Measurements from ENCODE around the gene SERPINB2. TPM values are rescaled to one million over a fixed set of nuclear protein-coding genes. Genes with fewer than 3 reads are reported as not detected.

Gene SERPINB2
- total RNA-seq, 1 donor from 2014 or later, result not detected

DNA sequence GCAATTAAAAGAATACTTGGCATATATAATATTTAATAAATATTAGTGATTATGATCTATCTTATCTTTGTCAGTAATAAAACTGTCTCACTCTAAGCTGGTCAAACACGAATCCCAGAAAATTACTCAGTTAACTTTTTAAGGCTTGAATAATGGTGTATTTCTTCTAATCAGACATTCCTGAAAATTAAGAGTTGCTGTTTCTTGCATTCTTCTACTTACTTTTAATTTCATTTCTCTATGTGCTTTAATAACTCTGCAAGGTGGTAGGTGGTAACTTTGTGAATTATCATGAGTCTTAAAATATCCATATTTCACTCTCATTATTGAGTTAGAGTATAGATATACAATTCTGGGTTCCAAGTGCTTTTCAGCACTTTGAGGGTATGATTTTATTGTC, 17.2 kb downstream of the SERPINB2 start:
- H3K4me1 ChIP-seq, result no peaks in the 10 kb centered on the region
- TF ChIP-seq, protein P1, sequence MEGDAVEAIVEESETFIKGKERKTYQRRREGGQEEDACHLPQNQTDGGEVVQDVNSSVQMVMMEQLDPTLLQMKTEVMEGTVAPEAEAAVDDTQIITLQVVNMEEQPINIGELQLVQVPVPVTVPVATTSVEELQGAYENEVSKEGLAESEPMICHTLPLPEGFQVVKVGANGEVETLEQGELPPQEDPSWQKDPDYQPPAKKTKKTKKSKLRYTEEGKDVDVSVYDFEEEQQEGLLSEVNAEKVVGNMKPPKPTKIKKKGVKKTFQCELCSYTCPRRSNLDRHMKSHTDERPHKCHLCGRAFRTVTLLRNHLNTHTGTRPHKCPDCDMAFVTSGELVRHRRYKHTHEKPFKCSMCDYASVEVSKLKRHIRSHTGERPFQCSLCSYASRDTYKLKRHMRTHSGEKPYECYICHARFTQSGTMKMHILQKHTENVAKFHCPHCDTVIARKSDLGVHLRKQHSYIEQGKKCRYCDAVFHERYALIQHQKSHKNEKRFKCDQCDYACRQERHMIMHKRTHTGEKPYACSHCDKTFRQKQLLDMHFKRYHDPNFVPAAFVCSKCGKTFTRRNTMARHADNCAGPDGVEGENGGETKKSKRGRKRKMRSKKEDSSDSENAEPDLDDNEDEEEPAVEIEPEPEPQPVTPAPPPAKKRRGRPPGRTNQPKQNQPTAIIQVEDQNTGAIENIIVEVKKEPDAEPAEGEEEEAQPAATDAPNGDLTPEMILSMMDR (IDR thresholded peaks at IDR 0.05; ENCODE audit: borderline replicate concordance), result no peak
- no peaks in the 10 kb centered on the region for H3K9me3 ChIP-seq (replicated peaks)
- H3K27ac ChIP-seq (replicated peaks), result no peak overlapping the region
- no peak overlapping the region for H3K4me3 ChIP-seq
- H3K36me3 ChIP-seq, result no peaks in the 10 kb centered on the region
- intact Hi-C loops (cut with micrococcal nuclease), result no loop called here
- no peak for DNase-seq
- H3K27me3 ChIP-seq (ENCODE audit: low read depth), result no peaks in the 10 kb centered on the region

- Histone ChIP-seq H3K9me3 (replicated peaks) (no peaks in the 10 kb centered on the region), H3K4me3 (no peak overlapping the region), H3K27ac (replicated peaks) (no peak overlapping the region), H3K36me3 (no peaks in the 10 kb centered on the region), H3K27me3 (ENCODE audit: low read depth) (no peaks in the 10 kb centered on the region), H3K4me1 (no peaks in the 10 kb centered on the region)
- TF ChIP-seq, protein P1 (IDR thresholded peaks at IDR 0.05; ENCODE audit: borderline replicate concordance), result no peak
- no peak for DNase-seq
- intact Hi-C loops (cut with micrococcal nuclease), result no loop called here
Measured at GRCh38 chr18:63905361-63905760, 17.9 kb downstream of the SERPINB2 start.

GRCh38 chr18:63906056-63906455, 18.6 kb downstream of the SERPINB2 start:
- no peaks in the 10 kb centered on the region for H3K9me3 ChIP-seq (replicated peaks)
- no peaks in the 10 kb centered on the region for H3K36me3 ChIP-seq
- H3K27ac ChIP-seq (replicated peaks), result no peak overlapping the region
- H3K27me3 ChIP-seq (ENCODE audit: low read depth), result no peaks in the 10 kb centered on the region
- no peaks in the 10 kb centered on the region for H3K4me1 ChIP-seq
- no peak for DNase-seq
- H3K4me3 ChIP-seq, result no peak overlapping the region
- intact Hi-C loops (cut with micrococcal nuclease), result no loop called here
- TF ChIP-seq, protein P1 (IDR thresholded peaks at IDR 0.05; ENCODE audit: borderline replicate concordance), result no peak

DNA sequence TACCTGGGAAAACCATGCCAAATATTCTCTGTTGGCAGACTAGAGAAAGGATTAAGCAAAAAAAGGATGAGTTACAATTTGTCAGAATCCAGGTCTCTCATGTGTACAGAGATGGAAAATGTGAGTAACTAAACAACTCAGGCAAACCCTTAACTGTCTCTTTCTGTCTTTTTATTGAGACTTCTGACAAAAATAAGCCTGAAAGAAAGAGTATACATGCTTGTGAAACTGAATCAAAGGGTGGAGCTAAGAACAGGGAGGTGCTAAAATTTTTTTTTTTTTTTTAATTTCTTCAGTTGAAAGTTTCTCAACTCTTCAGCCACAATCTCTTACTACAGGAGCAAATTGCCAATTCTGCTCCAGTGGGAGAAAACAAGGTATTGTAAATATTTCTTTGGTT, 20.2 kb downstream of the SERPINB2 start, which contains the start of gene SERPINB10:
TSS of gene SERPINB10 (plus strand) at position 295 of the 400 bp plus-strand sequence. CDS start 7,553 bp downstream, outside the sequence.
- Histone ChIP-seq H3K9me3 (replicated peaks) (no peaks in the 10 kb centered on the region), H3K27ac (replicated peaks) (no peak within 1 kb of the TSS), H3K4me1 (no peaks in the 10 kb centered on the region), H3K36me3 (no peaks in the 10 kb centered on the region), H3K4me3 (no peak within 1 kb of the TSS), H3K27me3 (ENCODE audit: low read depth) (no peaks in the 10 kb centered on the region)
- DNase-seq, result no peak
- intact Hi-C loops (cut with micrococcal nuclease), result no loop called here
- TF ChIP-seq, protein P1 (IDR thresholded peaks at IDR 0.05; ENCODE audit: borderline replicate concordance), result no peak

GRCh38 chr18:63908858-63909257, 21.4 kb downstream of the SERPINB2 start:
- TF ChIP-seq, protein P1 (IDR thresholded peaks at IDR 0.05; ENCODE audit: borderline replicate concordance), result no peak
- Histone ChIP-seq H3K27me3 (ENCODE audit: low read depth) (no peaks in the 10 kb centered on the region), H3K4me1 (no peaks in the 10 kb centered on the region), H3K27ac (replicated peaks) (no peak overlapping the region), H3K36me3 (no peaks in the 10 kb centered on the region), H3K9me3 (replicated peaks) (no peaks in the 10 kb centered on the region), H3K4me3 (no peak overlapping the region)
- DNase-seq, result no peak
- intact Hi-C loops (cut with micrococcal nuclease), result no loop called here

All from left ventricle myocardium inferior (tissue), 1 donor.